GM19023 (cell line): Measurements from ENCODE around the gene BRD9.
"Not testable (repeated sequence)": the region's sequence is repeated elsewhere in the genome, so short reads cannot be mapped to it uniquely, and the experiment has no call there.

Experiments used
- ATAC-seq: cut with Tn5 transposase; IDR thresholded peaks from one replicate; pipeline ENCODE4 v1.9.1; 2021; ENCODE audit warnings: mild to moderate bottlenecking, moderate library complexity; ENCODE audit not compliant: unreplicated experiment

The BRD9 gene

DNA sequence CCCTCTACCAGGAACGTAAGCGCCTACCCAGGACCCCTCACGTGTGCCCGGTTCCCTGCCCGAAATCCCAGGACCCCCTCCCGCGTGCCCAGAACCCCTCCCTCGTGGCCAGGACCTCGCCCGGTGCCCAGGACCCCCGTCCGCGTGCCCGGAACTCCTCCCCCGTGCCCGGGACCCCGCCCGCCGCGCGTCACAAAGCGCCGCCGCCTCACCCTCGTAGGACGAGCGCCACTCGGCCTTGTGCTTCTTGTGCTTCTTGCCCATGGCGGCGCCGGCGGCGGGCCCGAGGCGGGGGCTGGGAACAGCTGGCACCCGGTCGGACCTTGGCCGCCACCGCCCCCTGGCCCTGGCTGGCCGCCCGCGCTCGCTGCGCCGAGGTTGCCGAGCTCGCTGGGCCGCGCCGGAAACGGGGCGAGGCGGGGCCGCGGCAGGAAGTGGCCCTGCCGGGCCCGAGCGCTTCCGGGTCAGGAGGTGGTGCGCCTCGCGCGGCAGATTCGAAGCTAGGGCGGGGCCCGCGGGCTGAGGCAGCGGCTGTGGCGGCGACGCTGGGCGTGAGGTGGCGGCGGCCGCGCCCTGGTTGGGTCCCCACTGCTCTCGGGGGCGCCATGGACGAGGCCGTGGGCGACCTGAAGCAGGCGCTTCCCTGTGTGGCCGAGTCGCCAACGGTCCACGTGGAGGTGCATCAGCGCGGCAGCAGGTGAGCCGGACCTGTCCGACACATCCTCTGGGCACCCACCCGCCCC lies at the start of gene BRD9, which contains the start of gene TRIP13:
Gene BRD9 (minus strand): TSS at position 408 of the 743 bp plus-strand sequence. CDS start 144 bp downstream, at position 264.
Gene TRIP13 (plus strand): TSS at position 491 of the 743 bp plus-strand sequence. CDS start 115 bp downstream, at position 606.
- peak; percentile 97 for ATAC-seq

DNA sequence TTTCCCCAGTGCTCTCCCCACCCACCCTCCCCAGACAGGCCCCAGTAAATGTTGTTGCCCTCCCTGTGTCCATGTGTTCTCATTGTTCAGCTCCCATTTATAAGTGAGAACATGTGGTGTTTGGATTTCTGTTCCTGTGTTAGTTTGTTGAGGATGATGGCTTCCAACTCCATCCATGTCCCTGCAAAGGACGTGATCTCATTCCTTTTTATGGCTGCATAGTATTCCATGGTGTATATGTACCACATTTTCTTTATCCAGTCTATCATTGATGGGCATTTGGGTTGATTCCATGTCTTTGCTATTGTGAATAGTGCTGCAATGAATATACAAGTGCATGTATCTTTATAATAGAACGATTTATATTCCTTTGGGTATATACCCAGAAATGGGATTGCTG lies 48.1 kb upstream of the BRD9 start:
- ATAC-seq, result not testable (repeated sequence)

DNA sequence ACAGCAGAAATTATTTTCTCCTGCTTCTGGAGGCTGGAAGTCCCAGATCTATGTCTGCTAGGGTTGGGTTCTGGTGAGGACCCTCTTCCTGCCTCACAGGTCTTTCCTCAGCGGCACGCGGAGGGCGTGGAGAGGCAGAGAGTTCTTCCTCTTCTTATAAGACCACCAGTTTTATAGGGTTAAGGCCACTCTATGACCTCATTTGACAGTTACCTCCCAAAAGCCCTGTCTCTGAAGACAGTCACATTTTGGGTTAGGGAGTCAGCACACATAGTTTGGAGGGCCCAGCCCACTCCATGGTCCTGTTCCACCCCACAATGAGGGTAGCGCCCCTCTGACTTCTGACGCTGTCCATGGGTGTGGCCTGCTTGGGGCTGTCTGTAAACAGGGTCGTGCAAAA lies 46.8 kb upstream of the BRD9 start:
- ATAC-seq, result no peak

DNA sequence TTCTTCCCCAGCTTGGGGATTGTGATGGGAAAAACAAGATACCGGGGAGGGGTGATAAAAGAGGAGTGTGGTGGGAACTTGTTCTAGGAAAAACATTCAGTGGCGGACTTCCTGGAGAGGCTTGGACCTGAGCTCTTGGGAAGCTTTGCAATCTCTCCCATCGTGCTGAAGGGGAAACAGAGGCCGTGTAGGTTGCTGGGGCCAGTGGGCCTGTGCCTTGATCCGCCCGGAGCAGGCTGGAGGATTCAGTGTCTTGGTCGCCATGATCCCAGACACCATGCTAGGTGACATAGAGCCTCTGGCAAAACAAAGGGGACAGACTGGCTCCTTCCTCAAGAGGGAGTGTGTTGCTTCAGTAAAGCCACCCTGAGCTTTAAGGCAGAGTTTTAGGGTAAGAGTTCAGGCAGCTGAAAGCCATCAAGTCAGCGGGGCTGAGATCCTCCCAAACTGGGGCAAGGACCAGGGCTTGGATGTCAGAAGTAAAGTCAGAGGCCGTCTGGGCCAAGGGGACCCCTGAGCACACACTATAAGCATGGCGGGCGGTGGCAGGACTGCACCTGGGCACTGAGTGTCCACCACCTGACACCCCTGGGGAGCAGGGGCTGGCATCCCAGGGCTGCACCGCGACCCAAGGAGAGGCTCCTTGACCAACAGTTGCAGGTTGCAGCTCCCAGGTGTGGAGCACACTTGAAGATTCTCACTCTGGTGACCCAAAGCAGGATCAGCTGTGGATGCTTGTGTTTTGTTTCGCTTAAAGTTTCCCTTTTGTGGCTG lies 44.7 kb upstream of the BRD9 start:
- no peak for ATAC-seq

DNA sequence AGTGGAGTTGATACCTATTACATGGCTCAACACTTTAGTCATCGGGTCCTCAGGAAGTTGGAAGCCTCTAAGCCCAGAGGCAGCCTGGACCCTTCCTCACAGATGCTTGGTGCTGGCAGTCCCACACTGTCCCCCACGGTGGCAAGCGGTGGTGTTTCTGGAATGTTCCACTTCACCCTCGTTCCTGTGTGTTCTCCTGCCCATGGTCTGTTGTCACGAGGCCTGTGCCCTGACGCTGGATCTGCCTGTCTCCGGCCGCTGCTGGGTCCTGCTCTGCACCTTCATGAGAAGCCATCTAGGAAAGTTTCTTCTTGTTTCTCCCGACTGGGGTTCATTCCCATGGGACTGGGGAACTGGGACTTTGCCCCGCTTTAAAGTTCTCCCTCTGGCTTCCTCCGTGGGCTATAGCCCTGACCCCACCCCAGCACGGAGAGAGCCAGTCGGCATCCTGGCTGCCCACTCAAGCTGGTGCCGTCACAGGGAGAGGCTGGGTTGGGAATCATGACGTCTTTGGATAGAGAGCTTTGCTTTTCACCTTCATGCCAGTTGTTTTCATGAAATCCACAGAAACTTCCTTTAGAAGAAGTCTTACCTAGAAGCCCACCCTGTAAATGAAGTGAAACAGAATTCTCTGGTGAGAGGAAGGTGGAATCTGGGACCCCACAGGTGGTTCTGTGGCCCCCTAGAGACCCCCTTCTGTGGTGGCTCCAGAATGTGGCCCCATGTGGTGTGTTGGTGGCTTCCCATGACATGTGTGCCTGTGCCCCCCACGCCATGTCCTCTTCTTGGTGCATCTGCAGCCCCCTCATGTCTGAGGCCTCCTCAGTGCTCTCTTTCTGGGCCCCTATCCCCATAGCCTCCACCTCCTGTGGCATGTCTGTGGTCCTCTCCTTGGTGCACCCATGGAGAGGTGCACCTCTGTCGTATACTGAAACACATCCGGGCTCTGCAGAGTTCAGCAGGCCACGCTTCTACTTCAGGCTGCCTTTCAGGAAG lies 43.8 kb upstream of the BRD9 start:
- no peak for ATAC-seq

DNA sequence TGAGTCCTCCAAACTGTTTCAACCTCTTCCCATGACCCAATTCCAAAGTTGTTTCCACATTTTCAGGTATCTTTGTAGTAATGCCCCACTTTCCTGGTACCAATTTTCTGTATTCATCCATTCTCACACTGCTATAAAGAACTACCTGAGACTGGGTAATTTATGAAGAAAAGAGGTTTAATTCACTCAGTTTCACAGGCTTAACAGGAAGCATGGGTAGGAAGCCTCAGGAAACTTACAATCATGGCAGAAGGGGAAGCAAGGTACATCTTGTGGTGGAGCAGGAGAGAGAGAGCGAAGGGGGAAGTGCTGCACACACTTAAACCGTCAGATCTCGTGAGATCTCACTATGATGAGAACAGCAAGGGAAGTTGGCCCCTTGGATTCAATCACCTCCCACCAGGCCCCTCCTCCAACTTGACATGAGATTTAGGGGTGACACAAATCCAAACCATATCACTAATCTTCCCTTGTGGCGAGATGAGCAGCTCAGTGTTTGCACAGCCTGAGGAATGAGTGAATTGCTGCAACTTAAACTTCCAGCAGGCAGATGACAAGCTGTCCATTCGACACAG lies 43.0 kb upstream of the BRD9 start:
- ATAC-seq, result no peak

DNA sequence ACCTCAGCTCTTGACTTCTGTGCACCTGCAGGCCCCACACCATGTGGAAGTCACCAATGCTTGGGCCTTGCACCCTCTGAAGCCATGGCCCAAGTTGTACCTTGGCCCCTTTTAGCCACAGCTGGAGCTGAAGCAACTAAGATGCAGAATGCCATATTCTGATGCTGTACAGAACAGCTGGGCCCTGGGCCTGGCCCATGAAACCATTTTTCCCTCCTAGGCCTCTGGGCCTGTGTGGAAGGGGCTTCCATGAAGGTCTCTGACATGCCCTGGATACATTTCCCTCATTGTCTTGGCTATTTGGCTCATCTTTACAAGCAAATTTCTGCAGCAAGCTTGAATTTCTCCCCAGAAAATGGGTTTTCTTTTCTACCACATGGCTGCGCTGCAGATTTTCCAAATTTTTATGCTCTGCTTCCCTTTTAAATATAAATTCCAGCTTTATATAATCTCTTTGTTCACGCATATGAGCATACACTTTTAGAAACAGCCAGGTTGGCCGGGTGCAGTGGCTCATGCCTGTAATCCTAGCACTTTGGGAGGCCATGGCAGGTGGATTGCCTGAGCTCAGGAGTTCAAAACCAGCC lies 41.9 kb upstream of the BRD9 start:
- not testable (repeated sequence) for ATAC-seq

DNA sequence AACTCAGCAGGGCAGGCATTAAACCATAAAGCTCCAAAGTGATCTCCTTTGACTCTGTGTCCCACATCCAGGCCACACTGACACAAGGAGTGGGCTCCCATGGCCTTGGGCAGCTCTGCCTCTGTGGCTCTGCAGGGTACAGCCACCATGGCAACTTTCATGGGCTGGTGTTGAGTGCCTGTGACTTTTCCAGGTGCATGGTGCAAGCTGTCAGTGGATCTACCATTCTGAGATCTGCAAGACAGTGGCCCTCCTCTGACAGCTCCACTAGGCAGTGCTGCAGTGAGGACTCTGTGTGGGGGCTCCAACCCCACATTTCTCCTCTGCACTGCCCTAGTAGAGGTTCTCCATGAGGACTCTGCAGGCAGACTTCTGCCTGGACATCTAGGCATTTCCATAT lies 41.4 kb upstream of the BRD9 start:
- ATAC-seq, result not testable (repeated sequence)

DNA sequence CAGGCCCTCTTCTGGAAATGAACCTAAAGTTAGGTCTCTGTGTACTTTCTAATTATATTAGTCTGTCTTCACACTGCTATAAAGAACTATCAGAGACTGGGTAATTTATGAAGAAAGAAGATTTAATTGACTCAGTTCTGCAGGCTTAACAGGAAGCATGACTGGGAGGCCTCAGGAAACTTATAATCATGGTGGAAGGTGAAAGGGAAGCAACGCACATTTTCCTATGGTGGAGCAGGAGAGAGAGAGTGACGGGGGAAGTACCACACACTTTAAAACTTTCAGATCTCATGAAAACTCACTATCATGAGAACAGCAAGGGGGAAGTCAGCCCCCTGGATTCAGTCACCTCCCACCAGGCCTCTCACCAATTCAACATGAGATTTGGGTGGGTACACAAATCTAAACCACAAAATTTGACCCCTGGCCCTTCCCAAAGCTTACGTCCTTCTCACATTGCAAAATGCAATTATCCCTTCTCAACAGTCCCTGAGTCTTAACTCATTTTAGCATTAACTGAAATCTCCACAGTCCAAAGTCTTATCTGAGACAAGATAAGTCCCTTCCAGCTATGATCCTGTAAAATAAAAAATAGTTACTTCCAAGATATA lies 40.8 kb upstream of the BRD9 start:
- ATAC-seq, result no peak

DNA sequence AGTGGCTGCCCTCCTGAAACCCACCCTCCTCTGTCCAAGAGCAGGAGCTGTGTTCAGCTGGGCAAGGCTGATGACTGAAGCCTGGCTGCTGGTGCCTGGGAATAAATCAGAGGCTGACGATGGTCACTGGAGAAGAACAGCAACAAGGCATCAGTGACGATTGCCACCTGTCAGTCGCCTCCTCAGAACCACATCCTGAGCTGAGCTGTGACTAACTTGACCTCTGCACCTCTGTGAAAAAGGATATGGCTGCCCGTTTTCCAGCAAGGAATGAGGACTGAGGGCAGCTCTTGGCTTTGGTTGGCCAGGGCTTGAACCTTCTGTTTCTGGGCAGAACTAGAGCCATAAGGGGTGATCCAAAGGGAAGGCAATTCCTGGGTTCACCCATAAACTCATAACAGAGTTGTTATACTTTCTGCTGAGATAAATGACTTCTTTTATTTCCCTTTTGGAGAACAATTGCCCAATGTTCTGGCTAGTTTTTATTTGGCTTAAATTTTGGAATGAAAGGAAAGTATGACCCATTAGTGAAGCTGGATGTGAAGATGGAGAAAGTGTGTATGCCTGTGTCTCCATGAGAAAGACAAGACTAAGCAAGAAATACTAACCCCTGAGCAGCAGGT lies 40.1 kb upstream of the BRD9 start:
- ATAC-seq, result no peak

DNA sequence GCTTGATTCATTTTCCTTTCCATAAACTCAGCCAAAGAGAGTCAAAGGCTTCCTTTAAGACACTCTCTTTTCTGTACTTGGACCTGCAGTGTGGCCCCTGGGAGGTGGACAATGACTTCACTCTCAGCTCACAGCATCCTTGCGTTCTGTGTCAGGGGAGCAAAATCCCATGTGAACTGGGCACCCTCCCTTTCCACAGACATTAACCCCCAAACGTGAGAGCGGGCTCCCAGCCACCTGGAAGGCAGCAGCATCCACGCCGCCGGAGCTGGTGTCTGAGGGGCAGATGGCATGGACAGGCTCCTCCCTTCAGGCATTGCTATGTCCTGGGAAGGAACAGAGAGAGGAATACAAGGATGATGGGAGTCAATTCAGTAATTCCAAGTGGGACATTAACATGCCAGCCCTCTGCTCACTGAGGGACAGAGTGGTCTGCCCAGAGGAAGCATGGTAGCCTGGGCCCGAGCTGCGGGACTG lies 39.6 kb upstream of the BRD9 start:
- ATAC-seq, result no peak

DNA sequence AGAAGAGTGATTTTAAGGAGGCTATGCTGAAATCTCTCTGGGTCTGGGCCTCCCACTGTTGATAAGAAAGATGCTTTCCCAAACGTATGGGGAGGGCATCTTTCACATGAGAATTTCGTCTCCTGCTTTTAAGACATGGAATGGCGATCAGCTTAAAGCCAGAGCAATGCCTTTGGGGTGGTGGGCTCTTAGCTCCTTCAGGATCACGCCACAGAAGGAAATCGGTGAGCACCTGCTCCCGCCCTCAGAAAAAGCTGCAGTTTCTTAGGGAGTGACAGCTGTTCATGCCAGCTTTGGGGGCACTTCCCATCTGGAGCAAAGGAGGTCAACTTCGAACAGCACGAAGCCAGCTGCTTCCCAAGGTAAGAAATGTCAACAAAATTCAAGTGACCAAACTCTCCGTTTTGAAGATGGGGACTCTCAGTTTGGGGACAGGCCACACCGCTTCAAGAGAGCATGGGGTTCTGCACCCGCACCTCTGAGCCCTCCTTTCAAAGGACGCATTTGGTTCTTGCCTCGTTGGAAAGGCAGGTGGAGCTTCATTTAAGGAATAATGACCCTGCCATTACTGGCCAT lies 39.1 kb upstream of the BRD9 start:
- no peak for ATAC-seq

DNA sequence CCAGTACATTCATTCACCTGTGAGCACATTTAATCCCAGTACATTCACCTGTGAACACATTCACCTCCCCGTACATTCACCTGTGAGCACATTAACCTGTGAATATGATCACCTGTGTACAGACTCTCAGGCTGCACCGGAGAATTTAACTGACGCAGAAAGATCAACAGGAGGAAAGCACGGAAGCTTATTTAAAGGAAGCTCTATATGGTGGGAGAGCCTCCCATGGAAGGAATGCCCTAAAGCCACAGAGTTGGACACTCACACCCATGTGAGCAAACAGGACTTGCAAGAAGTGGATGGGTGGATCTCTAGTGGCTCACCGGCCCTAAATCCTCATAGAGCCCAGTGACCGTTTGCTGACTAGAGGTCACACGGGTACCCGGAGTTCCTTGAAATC lies 38.3 kb upstream of the BRD9 start:
- no peak for ATAC-seq

DNA sequence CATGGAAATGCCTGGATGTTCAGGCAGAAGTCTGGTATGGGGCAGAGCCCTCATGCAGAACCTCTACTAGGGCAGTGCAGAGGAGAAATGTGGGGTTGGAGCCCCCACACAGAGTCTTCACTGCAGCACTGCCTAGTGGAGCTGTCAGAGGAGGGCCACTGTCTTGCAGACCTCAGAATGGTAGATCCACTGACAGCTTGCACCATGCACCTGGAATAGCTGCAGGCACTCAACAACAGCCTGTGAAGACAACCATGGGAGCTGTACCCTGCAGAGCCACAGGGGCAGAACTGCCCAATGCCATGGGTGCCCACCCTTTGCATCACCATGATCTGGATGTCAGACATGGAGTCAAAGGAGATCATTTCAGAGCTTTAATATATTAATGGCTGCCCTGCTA lies 37.0 kb upstream of the BRD9 start:
- no peak for ATAC-seq

DNA sequence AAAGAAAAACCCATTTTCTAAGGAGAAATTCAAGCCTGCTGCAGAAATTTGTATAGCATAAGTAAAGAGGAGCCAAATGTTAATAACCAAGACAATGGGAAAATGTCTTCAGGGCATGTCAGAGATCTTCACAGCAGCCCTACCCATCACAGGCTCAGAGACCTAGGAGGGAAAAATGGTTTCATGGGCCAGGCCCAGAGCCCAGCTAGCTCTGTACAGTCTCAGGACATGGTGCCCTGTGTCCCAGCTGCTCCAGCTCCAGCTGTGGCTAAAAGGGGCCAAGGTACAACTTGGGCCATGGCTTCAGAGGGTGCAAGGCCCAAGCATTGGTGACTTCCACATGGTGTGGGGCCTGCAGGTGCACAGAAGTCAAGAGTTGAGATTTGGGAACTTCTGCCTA lies 36.6 kb upstream of the BRD9 start:
- not testable (repeated sequence) for ATAC-seq

DNA sequence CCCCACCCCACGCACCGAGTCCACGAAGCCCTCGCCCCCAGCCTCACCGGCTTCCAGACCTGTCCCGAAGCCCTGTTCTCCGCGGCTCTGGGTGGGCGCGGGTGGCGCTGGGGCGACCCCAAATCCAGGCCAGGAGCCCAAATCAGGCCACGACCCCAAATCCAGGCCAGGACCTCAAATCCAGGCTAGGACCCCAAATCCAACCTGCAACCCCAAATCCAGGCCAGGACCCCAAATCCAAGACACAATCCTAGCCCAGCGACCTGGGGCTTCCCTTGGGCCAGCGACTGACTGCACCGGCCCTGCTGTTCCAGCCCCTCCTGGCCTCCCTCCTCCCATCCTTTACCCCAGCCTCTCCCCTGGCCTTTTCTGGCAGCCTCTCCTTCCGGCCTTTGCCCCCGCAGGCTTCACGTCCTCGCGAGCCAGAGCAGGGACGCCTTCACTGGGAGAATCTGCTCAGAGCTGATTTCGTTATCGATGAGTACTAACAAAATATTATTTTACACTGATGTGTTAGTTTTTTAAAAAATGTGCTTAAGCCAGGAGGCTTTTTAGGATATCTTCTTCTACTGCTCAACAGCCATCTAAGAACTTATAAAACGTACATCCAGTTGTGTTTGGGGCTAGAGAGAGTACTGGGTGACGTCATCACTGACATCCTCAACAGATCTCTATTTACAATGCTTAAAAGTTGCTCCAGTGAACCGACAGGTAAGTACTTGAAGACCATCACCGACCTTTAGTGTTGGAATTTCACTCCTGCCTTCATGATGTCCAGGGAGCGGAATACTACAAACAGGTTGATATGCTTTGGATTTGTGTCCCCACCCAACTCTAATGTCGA lies 34.8 kb upstream of the BRD9 start:
- no peak for ATAC-seq

DNA sequence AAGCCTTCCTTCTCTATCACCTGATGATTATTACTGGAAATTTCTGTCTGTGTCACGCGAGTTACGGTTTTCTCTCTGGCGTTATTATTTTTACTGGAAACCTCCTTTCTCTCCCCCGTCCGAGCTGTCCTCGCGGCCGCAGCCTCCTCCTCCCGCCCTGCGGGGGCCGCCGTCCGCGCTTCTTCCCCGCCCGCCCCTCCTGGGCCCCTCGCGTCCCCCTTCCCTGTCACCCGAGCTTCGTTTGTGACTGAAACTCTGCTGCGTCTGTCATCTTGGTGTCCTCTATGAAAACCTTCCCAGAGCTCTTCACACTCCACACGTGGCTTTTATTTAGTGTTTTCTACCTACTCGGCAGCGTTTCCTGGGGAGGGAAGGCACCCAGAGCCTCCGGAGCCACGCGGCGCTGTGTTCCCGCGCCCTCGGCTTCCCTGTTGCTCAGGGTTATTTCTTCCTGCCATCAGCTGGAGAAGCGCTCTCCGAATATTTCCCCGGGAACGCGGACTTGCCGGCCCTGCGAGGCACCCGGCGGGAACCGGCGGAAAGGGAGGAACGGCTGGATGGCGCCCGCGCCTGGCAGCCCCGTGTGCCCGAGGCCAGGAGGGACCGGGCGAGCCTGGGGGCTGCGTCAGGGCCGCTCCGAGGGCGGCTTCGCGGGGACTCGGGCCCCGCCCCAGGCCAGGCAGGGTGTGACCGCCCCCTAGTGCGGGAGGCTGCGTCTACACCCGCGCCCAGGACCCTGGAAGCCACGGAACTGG lies 34.0 kb upstream of the BRD9 start:
- no peak for ATAC-seq
